Measurements from ENCODE around the gene POFUT1.

- TF ChIP-seq CTCF (conservative IDR thresholded peaks at IDR 0.05) (no peak), ZFX (IDR thresholded peaks at IDR 0.05) (no peak)
Measured at GRCh38 chr20:32236048-32236533, 28.4 kb downstream of the POFUT1 start.
